Ovary (tissue), 9 donors: ENCODE measurements around the gene ATXN2. TPM values are rescaled to one million over a fixed set of nuclear protein-coding genes. Genes with fewer than 3 reads are reported as not detected.
A peak's percentile ranks its signal among the peaks of the same experiment; 100 is the strongest.

Source experiments
- DNase-seq, 5 donors: peaks; one replicate each; pipeline ENCODE4 v3.0.0-alpha.2; 2019 to 2020
- H3K27ac ChIP-seq, 2 donors: fragments of 200-600 bp; one replicate each; pipeline versions ENCODE4 v1.5.1 to v1.8.0; 2019 to 2022
- H3K27me3 ChIP-seq: fragments of 200-600 bp; one replicate; pipeline ENCODE4 v1.8.0; 2022
- H3K36me3 ChIP-seq: fragments of 200-600 bp; sonication (generic); one replicate; pipeline ENCODE4 v1.5.1; 2019
- H3K4me1 ChIP-seq: one replicate; pipeline ENCODE4 v1.8.1; 2013; ENCODE audit warnings: mild to moderate bottlenecking, moderate library complexity; ENCODE audit not compliant: insufficient read depth
- H3K4me3 ChIP-seq: fragments of 200-600 bp; sonication (generic); one replicate; pipeline ENCODE4 v1.5.1; 2017
- H3K9me3 ChIP-seq, 2 donors: fragments of 200-600 bp in 1 of 2; sonication (generic) in 1 of 2; one replicate each; pipeline versions ENCODE4 v1.5.1 to v1.8.1; 2013 to 2019; ENCODE audit warnings: mild to moderate bottlenecking in 1 of 2, moderate library complexity in 1 of 2
- CTCF ChIP-seq, 3 donors: fragments of 450-650 bp in 2 of 3; fragments of 200-600 bp in 1 of 3; IDR thresholded peaks; one replicate each; pipeline versions ENCODE4 v1.5.1 to v1.8.0; 2016 to 2022; ENCODE audit warnings: antibody characterized with exemption in 3 of 3, mild to moderate bottlenecking in 1 of 3
- EP300 ChIP-seq: sonication (generic); formaldehyde crosslinking; IDR thresholded peaks from one replicate; pipeline ENCODE4 v1.6.1; 2017; ENCODE audit warnings: antibody characterized with exemption
- POLR2A ChIP-seq: fragments of 450-650 bp; IDR thresholded peaks from one replicate; pipeline ENCODE4 v1.6.1; 2017; ENCODE audit warnings: antibody characterized with exemption, mild to moderate bottlenecking, moderate library complexity
- WGBS, 3 donors: extraction: QIAGEN DNeasy Blood & Tissue Kit in 1 of 3; methylation state at CpG; one replicate each; pipeline versions ENCODE4 v1.1.5 to v1.1.7; 2013 to 2017; 5-methylcytosine and 5-hydroxymethylcytosine counted together
- intact Hi-C, 4 donors: fragments of 100-400 bp; cut with DNase I; formaldehyde crosslinking; loops; one replicate each; pipeline versions ENCODE4 v1.11.0 to v1.15.1; 2022 to 2023
- polyA plus RNA-seq, 2 donors: library from polyadenylated mRNA; stranded (reverse); fragments of 200-250 nt in 1 of 2; fragments of 350-450 nt in 1 of 2; fragmentation: Illumina TruSeq in 1 of 2; extraction: RNeasy Lipid Tissue Mini Kit (QIAGEN cat#74804) in 1 of 2; gene quantifications; one replicate each; pipeline ENCODE4 v1.2.3, GENCODE V29; 2013 to 2014
- total RNA-seq, 7 donors: library from RNA; depleted of rRNA in 2 of 7; stranded (reverse); fragments of >200 nt in 2 of 7; fragmentation: NEBNext Ultra II Directional in 3 of 7; extraction: Animal tissue kit (Norgen Biotek cat#: 25700) in 3 of 7; gene quantifications; one replicate each; pipeline versions ENCODE4 v1.1.0 to v1.2.4, GENCODE V29; 2016 to 2023
- donor health status: DM: no; HTN: no; CAD: no; lungs with moderate emphysema.
- donor health status: DM: no; HTN: no; CAD: no.
- donor health status: Bipolar disorder and iron deficiency.
- donor health status: DM: yes; HTN: yes; CAD: no.
- donor health status: DM: no; HTN: no; CAD: no.
- donor health status: DM: yes; HTN: yes; CAD: no.

Gene ATXN2
- total and polyA plus RNA-seq, 9 donors, result 28.4 to 106 (median 60.9) TPM

DNA sequence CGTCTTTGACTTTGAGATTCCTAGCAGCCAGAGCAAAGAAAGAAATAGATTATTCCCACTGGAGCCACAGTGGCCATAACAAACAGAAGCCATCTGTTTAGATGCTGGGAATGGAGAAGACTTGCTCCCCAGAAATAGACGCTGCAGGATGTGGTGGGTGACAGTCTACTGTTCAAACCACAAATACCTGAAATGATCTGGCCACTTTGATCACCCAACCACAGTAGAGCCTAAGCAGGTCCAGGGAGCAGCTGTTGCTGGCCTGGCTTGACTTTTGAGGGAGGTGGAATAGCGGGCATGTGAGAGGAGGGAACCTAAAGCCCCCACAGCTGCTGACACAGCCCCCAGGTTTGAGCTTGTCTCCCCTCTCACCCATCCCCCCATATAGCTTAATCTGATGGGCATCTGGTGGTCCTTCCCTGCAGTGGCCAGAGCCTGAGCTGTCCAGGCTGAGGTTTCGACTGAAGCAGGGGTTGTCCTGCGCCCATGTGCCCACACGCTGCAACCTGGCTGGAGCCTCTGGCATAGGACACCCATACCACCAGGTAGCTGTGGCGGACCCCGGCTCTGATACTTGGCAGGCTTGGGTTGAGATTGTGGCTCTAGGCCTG lies 154.7 kb downstream of the ATXN2 start:
- no peak for DNase-seq
- Histone ChIP-seq H3K27ac (no peak overlapping the region), H3K4me3 (no peak overlapping the region), H3K4me1 (peaks cover 6% of the 10 kb centered on the region), H3K36me3 (no peaks in the 10 kb centered on the region), H3K27me3 (no peaks in the 10 kb centered on the region), H3K9me3 (no peaks in the 10 kb centered on the region)
- no peak for TF ChIP-seq CTCF (IDR thresholded peaks at IDR 0.05)
- TF ChIP-seq POLR2A, result no peak
- TF ChIP-seq EP300, result no peak
- intact Hi-C loops, result no loop called here
- 84 to 87% (median 86%) methylated on average over 8 of the region's 8 CpGs for WGBS, 3 donors

GRCh38 chr12:111443586-111443985 lies 155.5 kb downstream of the ATXN2 start:
- no peak for TF ChIP-seq CTCF (IDR thresholded peaks at IDR 0.05)
- TF ChIP-seq POLR2A, result no peak
- TF ChIP-seq EP300, result no peak

GRCh38 chr12:111443086-111443485 lies 156.0 kb downstream of the ATXN2 start:
- DNase-seq, result peak in 1 of 5 donors; percentile 26
- Histone ChIP-seq H3K9me3 (no peaks in the 10 kb centered on the region), H3K27me3 (no peaks in the 10 kb centered on the region), H3K4me3 (no peak overlapping the region), H3K36me3 (no peaks in the 10 kb centered on the region), H3K27ac (no peak overlapping the region), H3K4me1 (peaks cover 9% of the 10 kb centered on the region)
- 89 to 94% (median 89%) methylated on average over 7 of the region's 7 CpGs for WGBS, 3 donors
- no peak for TF ChIP-seq POLR2A
- TF ChIP-seq EP300, result no peak
- intact Hi-C loops, result no loop called here

More at GRCh38 chr12:111443586-111443985, 155.5 kb downstream of the ATXN2 start:
- no peak overlapping the region for H3K27ac ChIP-seq
- H3K4me1 ChIP-seq, result peaks cover 6% of the 10 kb centered on the region
- no peak overlapping the region for H3K4me3 ChIP-seq
- H3K9me3 ChIP-seq, result no peaks in the 10 kb centered on the region
- H3K36me3 ChIP-seq, result no peaks in the 10 kb centered on the region
- DNase-seq, result peak in 1 of 5 donors; percentile 20
- intact Hi-C loops, result no loop called here
- no peaks in the 10 kb centered on the region for H3K27me3 ChIP-seq
- WGBS, 3 donors, result 83 to 91% (median 88%) methylated on average over 7 of the region's 7 CpGs

DNA sequence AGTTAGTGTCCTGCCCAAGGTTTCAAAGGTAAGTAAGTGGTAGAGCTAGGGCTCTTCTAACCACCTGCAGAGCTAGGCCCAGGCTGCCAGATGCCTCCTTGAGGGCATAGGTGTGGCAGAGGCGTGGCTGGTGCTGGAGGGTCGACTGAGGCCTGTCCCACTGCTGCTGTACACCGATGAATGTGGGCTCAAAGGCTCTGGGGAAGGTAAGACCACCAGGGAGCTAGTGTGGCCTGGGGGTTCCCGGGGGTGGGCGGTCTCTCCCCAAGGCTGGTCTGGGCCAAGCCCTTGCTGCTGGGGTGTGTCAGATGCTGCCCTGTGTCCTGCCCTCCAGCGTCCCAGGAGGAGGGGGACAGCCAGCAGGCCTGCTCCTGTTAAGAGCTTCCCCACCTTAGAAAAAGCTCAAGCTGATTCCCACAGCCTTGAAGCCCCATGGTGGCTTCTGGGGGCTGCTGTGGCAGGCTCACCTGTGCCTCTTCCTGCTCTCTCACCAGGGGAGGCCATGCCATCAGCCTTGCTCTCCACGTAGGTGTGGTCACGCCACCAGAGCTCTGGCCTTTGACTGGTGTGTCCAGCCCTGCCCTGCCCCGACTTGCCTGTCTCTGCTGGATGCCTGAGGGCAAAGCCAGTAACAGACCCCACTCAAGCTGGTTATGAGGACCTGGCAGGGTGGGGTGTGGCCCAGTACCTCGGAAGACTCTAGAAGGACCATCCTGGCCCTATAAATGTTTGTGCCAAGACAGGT lies 156.6 kb downstream of the ATXN2 start:
- DNase-seq, result peak in 1 of 5 donors; percentile 30
- Histone ChIP-seq H3K4me1 (peaks cover 9% of the 10 kb centered on the region), H3K4me3 (no peak overlapping the region), H3K27ac (no peak overlapping the region), H3K27me3 (no peaks in the 10 kb centered on the region), H3K9me3 (no peaks in the 10 kb centered on the region), H3K36me3 (no peaks in the 10 kb centered on the region)
- no peak for TF ChIP-seq CTCF (IDR thresholded peaks at IDR 0.05)
- no peak for TF ChIP-seq POLR2A
- intact Hi-C loops, result no loop called here
- 82 to 90% (median 86%) methylated on average over 9 to 10 of the region's 10 CpGs for WGBS, 3 donors
